OCI-M2 (cell line): ENCODE results near the gene FBXL14.

Source experiments
- DNase-seq: peaks from one replicate; lab custom pipeline; 2025; ENCODE audit not compliant: unreplicated experiment; lab: John Stamatoyannopoulos, UW

The FBXL14 gene

GRCh38 chr12:1517734-1518525, 76.5 kb downstream of the FBXL14 start:
- no peak for DNase-seq

- DNase-seq = no peak
Observed at GRCh38 chr12:1517007-1517406, 77.4 kb downstream of the FBXL14 start.
